HG03442 (cell line): ENCODE measurements around the gene IL36B.

Source experiments
- ATAC-seq: cut with Tn5 transposase; IDR thresholded peaks from one replicate; pipeline ENCODE4 v1.9.1; 2021; ENCODE audit warnings: mild to moderate bottlenecking, moderate library complexity; ENCODE audit not compliant: unreplicated experiment

The IL36B gene

GRCh38 chr2:113012436-113013335, 40.0 kb downstream of the IL36B start:
- ATAC-seq = no peak

DNA sequence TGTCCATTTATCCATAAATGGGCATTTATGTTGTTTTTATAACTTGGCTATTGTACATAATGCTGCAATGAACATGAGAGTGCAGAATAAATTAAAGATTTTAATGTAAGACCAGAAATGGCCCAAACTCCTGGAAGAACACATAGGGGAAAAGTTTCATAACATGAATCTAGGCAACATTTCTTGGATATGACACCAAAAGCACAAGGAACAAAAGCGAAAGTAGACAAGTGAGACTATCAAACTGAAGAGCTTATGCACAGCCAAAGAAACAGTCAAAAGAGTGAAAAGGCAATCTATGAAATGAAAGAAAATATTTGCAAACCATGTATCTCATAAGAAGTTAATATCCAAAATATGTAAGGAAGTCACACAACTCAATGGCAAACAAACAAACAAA, 41.6 kb downstream of the IL36B start:
- no peak for ATAC-seq

DNA sequence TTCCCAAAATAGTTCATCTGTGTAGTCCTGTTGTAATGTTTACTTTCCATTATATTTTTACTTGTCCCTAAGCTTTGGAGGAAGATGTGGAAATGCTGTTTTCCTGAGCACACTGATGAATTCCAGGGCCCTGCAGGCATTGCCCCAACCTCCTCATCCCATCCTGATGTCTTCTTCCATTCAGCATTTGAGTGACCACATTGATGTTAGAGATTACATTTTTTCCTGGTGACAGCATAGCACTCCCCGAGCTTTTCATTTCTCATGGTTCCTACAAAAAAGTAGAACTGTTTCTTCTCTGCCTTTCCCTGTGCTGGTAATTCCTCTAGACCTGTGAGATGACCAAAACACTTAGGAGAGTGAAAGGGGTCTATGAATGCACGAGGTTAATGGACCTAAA, 42.6 kb downstream of the IL36B start:
- ATAC-seq = no peak

- no peak for ATAC-seq
These were observed 43.0 kb downstream of the IL36B start for GRCh38 chr2:113009622-113010021.

DNA sequence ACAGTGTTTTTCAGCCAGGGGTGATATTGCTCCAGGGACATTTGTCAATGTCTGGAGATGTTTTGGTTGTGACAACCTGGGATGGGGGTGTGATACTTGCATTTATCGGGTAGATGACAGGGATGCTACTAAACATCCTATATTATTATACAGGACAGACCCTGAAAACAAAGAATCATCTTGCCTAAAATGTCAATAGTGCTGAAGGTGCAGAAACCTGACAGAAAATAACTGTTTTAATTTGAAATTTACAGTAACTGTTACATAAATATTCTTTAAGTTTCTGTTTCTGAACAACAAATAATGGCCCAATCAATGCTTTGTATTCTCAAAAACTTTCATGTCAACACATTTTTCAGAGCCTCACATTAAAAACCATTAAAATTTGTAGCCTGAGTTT, 45.4 kb downstream of the IL36B start:
- no peak for ATAC-seq

DNA sequence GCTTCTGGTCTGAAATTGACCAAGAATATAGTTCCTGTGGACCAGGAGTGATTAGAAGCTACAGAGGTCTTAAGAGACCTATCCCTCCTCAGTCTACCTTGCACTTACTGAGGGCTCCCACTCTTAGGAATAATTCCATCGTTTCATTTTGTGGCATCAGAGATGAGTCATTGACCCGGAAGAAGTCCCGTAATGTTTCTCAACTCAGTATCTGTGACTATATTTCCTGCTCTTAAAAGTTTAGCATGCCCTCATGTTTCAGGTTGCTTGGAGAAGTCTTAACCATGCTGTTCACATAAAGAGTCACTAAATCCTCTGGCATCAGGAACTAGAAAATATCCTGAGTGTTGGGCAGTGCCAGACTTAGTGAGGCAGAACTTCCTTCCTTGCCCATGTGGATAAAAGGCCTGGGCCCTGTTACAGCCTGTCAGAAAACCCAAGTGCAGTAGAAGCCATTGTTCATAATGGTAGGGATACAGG, 47.6 kb downstream of the IL36B start, which contains the start of gene IL36A:
IL36A (plus strand) TSS at position 430 of the 480 bp plus-strand sequence. CDS start 413 bp downstream, outside the sequence.
- no peak for ATAC-seq

GRCh38 chr2:113002677-113003076, 50.0 kb downstream of the IL36B start:
- ATAC-seq = no peak

DNA sequence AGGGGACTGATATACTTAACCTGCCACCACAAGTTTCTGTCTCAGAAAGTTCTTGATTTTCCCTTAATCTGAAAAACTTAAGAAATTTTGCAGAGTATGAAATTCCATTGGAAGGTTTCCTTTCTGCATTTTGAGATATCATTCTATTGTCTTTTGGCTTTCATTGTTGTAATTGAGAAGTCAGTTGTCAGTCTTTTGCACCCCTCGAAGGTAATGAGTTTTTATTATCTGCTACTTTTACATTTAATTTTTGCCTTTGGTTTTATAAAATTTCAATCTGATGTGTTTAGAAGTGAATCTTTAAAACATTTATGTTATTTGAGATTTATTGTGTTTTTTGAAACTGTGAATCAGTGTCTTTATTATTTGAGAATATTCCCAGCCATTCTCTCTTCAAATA, 52.2 kb downstream of the IL36B start:
- ATAC-seq = no peak

GRCh38 chr2:112997151-112997550, 55.5 kb downstream of the IL36B start:
- no peak for ATAC-seq

- no peak for ATAC-seq
These were observed 56.0 kb downstream of the IL36B start for GRCh38 chr2:112996635-112997034.

- no peak for ATAC-seq
These were observed 57.2 kb downstream of the IL36B start for GRCh38 chr2:112995346-112995920.

DNA sequence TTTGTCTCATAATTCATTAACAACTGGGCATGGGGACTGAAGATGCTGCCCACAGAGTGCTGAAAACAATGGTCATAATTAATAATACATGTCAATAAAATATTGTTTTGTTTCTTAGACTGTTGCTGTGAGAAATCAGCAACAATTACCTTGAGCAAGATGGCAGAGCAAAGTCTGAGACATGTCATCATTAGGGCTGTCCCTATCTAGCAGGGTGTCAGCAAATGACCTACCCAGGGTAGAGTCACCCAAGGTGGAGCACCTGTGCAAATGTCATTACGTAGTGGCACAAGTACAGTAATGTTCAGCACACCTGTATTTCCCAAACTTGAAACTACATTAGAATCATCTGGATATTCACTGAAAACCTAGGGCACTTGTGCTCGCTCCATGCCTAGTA, 58.0 kb downstream of the IL36B start:
- ATAC-seq = no peak

GRCh38 chr2:112993831-112994230, 58.8 kb downstream of the IL36B start:
- no peak for ATAC-seq

GRCh38 chr2:112989611-112990010, 63.1 kb downstream of the IL36B start:
- no peak for ATAC-seq

DNA sequence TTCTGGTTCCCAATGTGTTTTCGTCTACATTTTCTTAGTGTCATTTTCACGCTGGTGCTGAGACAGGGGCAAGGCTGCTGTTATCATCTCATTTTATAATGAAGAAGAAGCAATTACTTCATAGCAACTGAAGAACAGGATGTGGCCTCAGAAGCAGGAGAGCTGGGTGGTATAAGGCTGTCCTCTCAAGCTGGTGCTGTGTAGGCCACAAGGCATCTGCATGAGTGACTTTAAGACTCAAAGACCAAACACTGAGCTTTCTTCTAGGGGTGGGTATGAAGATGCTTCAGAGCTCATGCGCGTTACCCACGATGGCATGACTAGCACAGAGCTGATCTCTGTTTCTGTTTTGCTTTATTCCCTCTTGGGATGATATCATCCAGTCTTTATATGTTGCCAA, 67.6 kb downstream of the IL36B start:
- no peak for ATAC-seq

- ATAC-seq = no peak
These were observed 72.1 kb downstream of the IL36B start for GRCh38 chr2:112980537-112980936.

GRCh38 chr2:112979731-112980130, 72.9 kb downstream of the IL36B start:
- ATAC-seq = no peak

DNA sequence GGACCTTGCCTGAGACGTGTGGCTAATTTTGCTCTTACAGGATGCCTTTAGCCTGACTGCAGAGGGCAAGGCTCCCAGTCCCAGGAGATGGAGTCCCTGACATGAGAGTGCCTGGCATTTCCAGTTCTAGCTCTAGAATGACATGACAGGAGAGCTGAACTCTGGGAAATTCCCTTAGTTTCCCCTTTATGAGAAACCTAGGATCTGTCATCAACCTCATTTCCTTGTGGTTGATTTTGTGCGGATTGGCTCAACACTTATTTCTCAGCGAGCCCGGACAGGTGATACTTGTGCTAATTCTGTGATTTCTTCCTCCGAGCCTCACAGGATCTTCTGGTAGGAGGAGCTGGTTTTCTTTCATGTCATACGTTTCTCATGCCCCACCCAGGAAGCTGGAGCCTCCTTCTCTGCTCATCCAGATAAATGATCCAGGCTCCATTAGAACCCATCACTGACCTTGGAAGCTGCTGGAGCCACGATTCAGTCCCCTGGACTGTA, 75.1 kb downstream of the IL36B start, which contains the start of gene IL36G:
IL36G (plus strand) TSS at position 448 of the 498 bp plus-strand sequence. CDS start 633 bp downstream, outside the sequence.
- ATAC-seq = no peak
